ENCODE measurements around the gene FBN1. TPM values are rescaled to one million over a fixed set of nuclear protein-coding genes. Genes with fewer than 3 reads are reported as not detected.

FBN1 gene
- total and polyA plus RNA-seq, 8 donors: 83.1 to 144 (median 94.0) TPM

DNA sequence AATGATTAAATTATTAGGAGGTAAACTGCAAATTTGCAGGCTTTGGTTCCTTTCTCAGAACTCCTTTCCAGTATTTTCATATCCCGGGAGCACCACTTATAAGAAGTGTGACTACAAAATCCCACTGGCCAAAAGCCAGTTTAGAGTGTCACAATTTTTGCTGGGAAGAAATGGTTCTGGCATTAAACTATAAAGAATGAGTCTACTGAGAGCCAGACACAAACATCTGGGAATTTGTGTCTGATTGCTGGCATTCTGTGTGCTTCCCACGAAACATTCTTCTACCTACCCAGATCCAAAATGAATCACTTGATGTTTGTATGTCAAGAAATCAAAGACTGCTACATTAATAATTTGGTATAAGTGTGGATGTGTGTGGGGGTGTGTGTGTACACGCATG is 231.5 kb downstream of the FBN1 start:
- H3K4me3 ChIP-seq: no peak overlapping the region
- no peak overlapping the region for H3K27ac ChIP-seq
- H3K36me3 ChIP-seq: peaks cover 0 to 19% of the 10 kb centered on the region in 2 donors
- intact Hi-C loops (cut with DNase I): no loop called here
- no peaks in the 10 kb centered on the region for H3K4me1 ChIP-seq
- DNase-seq (peak in 1 of 4 donors; percentile 32), ATAC-seq (no peak)
- H3K27me3 ChIP-seq: no peaks in the 10 kb centered on the region
- TF ChIP-seq, protein P1, sequence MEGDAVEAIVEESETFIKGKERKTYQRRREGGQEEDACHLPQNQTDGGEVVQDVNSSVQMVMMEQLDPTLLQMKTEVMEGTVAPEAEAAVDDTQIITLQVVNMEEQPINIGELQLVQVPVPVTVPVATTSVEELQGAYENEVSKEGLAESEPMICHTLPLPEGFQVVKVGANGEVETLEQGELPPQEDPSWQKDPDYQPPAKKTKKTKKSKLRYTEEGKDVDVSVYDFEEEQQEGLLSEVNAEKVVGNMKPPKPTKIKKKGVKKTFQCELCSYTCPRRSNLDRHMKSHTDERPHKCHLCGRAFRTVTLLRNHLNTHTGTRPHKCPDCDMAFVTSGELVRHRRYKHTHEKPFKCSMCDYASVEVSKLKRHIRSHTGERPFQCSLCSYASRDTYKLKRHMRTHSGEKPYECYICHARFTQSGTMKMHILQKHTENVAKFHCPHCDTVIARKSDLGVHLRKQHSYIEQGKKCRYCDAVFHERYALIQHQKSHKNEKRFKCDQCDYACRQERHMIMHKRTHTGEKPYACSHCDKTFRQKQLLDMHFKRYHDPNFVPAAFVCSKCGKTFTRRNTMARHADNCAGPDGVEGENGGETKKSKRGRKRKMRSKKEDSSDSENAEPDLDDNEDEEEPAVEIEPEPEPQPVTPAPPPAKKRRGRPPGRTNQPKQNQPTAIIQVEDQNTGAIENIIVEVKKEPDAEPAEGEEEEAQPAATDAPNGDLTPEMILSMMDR (IDR thresholded peaks at IDR 0.05): no peak
- H3K9me3 ChIP-seq: no peaks in the 10 kb centered on the region

DNA sequence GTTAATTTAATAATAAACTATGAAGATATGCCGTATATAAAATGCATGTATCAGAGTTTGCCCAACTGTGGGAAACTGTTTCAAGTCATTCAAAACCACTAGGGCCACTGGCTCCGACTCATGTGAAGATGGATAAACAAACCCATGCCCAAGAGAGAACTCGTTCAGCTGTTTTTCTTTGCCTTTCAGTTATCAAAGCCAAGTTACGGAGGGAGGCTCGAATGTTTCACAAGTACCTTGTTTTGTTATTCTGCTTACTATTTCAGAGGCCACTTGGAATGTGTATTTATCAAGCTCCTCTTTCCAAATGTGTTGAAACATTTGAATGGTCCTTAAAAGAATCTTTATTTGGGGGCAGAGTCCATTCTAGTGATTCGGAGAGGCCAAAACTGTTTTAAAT is 232.2 kb downstream of the FBN1 start:
- DNase-seq: peak in 1 of 4 donors; percentile 19
- intact Hi-C loops (cut with DNase I): no loop called here
- Histone ChIP-seq H3K27ac (no peak overlapping the region), H3K36me3 (peaks cover 0 to 18% of the 10 kb centered on the region in 2 donors), H3K4me3 (no peak overlapping the region), H3K4me1 (no peaks in the 10 kb centered on the region), H3K27me3 (no peaks in the 10 kb centered on the region), H3K9me3 (no peaks in the 10 kb centered on the region)
- ATAC-seq: peak; percentile 56
- TF ChIP-seq, protein P1 (IDR thresholded peaks at IDR 0.05): no peak

DNA sequence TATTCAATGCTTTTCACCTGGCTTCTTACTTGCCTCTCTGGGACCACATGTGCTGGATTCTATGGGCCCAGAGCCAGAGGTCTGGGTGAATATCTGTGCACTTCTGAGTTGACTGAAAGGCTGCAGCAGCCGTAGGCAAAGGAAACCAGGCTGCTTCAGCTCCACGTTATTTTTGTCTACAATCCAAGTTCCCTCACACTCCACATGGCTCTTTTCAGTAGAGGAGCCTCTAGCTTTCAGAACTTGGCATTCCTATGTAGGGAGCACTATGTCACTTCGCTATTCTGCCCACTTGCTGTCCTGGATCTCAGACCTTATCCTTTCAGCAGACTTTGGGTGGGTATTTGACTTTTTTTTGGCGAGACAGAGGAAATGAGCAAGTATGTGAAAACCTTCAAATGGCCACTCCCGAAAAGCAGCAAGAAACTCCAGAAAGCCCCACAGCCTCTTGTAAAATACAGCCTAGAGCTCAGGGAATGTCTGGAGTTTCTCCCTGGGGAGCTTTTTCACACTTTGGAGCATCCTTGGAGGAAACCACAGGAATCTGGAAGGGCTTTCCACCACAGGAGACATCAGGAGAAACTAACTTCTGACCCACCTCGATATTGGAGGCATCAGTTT is 233.4 kb downstream of the FBN1 start:
- Histone ChIP-seq H3K27ac (peak overlapping the region in 1 of 2 donors; percentile 3), H3K9me3 (no peaks in the 10 kb centered on the region), H3K4me1 (no peaks in the 10 kb centered on the region), H3K4me3 (no peak overlapping the region), H3K27me3 (no peaks in the 10 kb centered on the region), H3K36me3 (peaks cover 0 to 18% of the 10 kb centered on the region in 2 donors)
- ATAC-seq: no peak
- intact Hi-C loops (cut with DNase I): no loop called here
- no peak for DNase-seq
- TF ChIP-seq, protein P1 (IDR thresholded peaks at IDR 0.05): no peak

DNA sequence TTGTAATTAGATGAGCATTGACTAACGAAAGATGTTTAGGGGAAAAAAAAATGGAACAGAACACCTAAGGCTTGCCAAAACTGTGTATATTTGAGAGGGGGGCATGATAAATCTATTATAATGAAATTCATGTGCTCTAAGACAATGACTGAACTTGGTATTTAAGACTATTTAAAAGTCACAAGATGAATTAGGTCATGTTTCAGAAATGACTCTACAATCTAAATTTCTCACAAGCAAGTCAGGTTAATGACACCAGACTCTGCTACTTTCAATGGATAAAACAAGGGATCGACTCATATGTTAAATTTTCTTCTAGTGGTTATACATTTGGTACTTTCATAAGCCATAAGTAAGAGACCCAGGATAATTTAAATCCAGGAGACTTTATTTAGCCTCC is 235.9 kb downstream of the FBN1 start:
- Histone ChIP-seq H3K27me3 (no peaks in the 10 kb centered on the region), H3K4me1 (no peaks in the 10 kb centered on the region), H3K4me3 (no peak overlapping the region), H3K9me3 (no peaks in the 10 kb centered on the region), H3K36me3 (peaks cover 0 to 11% of the 10 kb centered on the region in 2 donors), H3K27ac (no peak overlapping the region)
- ATAC-seq (no peak), DNase-seq (no peak)
- TF ChIP-seq, protein P1 (IDR thresholded peaks at IDR 0.05): no peak
- intact Hi-C loops (cut with DNase I): no loop called here

DNA sequence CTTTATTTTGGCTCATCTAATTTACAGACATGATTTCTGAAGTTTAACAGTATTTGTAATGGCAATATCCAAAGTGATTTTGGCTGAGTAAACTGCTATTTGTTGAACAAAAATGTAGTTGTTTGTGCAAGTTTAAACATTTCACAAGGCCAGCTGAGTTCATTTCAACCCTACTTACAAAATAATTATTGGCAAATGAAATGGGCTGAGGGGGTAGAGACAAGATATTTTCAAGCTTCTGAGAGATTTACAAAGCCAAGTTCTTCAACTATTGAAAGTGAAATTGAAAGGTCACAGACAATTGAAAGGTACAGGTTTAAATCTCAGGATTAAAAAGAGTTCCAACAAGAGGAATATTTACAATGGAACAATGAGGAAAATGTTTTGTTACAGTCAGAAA is 237.2 kb downstream of the FBN1 start:
- Histone ChIP-seq H3K4me1 (no peaks in the 10 kb centered on the region), H3K27ac (no peak overlapping the region), H3K4me3 (no peak overlapping the region), H3K9me3 (no peaks in the 10 kb centered on the region), H3K36me3 (peaks cover 0 to 11% of the 10 kb centered on the region in 2 donors), H3K27me3 (no peaks in the 10 kb centered on the region)
- intact Hi-C loops (cut with DNase I): no loop called here
- DNase-seq: peak in 2 of 4 donors; percentile 53 to 68
- TF ChIP-seq, protein P1 (IDR thresholded peaks at IDR 0.05): no peak
- no peak for ATAC-seq
